Neural cell (in vitro differentiated cells): ENCODE results near the gene FGFBP2.

Experiments used
- CTCF ChIP-seq: fragments of 450-650 bp; IDR thresholded peaks from 2 replicates; pipeline ENCODE4 v1.5.1; 2014; ENCODE audit warnings: antibody characterized with exemption, mild to moderate bottlenecking, moderate library complexity; ENCODE audit not compliant: poor library complexity, severe bottlenecking
- EP300 ChIP-seq: fragments of 450-650 bp; conservative IDR thresholded peaks from 2 replicates; pipeline ENCODE4 v1.6.1; 2014; ENCODE audit warnings: antibody characterized with exemption, mild to moderate bottlenecking, moderate library complexity; ENCODE audit not compliant: poor library complexity, severe bottlenecking
- POLR2AphosphoS5 ChIP-seq: IDR thresholded peaks from 2 replicates; pipeline ENCODE4 v1.6.1; 2012
- TAF1 ChIP-seq: IDR thresholded peaks from 2 replicates; pipeline ENCODE4 v1.6.1; 2012; ENCODE audit warnings: low read depth

- TF ChIP-seq CTCF (no peak), POLR2AphosphoS5 (no peak), TAF1 (no peak), EP300 (no peak)
Measured at GRCh38 chr4:15992167-15992485, 29.2 kb upstream of the FGFBP2 start.
